ENCODE measurements around the gene ARHGEF6. TPM values are rescaled to one million over a fixed set of nuclear protein-coding genes. Genes with fewer than 3 reads are reported as not detected.
A peak's percentile ranks its signal among the peaks of the same experiment; 100 is the strongest.

Gene ARHGEF6
- total RNA-seq, 1 experiment from 2014 or later: 5.1 TPM

DNA sequence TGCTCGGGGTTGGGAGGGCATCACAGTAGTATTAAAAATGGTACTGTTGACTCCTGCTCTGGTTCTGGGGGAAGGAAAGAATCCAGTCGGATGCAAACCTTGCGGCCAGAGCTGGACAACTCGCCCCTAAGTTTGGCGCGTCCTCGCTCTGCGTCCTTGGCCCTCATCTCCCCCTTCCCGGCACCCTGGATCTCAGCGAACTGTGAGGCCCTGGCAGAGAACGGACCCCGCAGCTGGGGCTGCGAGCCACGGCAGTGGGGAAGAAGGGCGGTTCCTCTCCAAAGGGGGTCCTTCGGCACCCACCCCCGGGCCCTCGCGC lies 14.0 kb downstream of the ARHGEF6 start:
- no peak for TF ChIP-seq ZNF423 (CRISPR knock-in tag; IDR thresholded peaks at IDR 0.05)
- TF ChIP-seq EMX1 (CRISPR knock-in tag; IDR thresholded peaks at IDR 0.05): no peak
- TF ChIP-seq, protein P1, sequence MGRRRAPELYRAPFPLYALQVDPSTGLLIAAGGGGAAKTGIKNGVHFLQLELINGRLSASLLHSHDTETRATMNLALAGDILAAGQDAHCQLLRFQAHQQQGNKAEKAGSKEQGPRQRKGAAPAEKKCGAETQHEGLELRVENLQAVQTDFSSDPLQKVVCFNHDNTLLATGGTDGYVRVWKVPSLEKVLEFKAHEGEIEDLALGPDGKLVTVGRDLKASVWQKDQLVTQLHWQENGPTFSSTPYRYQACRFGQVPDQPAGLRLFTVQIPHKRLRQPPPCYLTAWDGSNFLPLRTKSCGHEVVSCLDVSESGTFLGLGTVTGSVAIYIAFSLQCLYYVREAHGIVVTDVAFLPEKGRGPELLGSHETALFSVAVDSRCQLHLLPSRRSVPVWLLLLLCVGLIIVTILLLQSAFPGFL (CRISPR knock-in tag; IDR thresholded peaks at IDR 0.05; ENCODE audit: borderline replicate concordance): no peak
- no peak for TF ChIP-seq ZBTB21 (CRISPR knock-in tag; IDR thresholded peaks at IDR 0.05; ENCODE audit: borderline replicate concordance)
- TF ChIP-seq JAZF1 (CRISPR knock-in tag; IDR thresholded peaks at IDR 0.05): no peak
- TF ChIP-seq JUN (CRISPR knock-in tag; IDR thresholded peaks at IDR 0.05): no peak
- TF ChIP-seq NR1H2 (CRISPR knock-in tag; IDR thresholded peaks at IDR 0.05): no peak
- TF ChIP-seq, protein P2, sequence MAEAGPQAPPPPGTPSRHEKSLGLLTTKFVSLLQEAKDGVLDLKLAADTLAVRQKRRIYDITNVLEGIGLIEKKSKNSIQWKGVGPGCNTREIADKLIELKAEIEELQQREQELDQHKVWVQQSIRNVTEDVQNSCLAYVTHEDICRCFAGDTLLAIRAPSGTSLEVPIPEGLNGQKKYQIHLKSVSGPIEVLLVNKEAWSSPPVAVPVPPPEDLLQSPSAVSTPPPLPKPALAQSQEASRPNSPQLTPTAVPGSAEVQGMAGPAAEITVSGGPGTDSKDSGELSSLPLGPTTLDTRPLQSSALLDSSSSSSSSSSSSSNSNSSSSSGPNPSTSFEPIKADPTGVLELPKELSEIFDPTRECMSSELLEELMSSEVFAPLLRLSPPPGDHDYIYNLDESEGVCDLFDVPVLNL (CRISPR knock-in tag; IDR thresholded peaks at IDR 0.05; ENCODE audit: borderline replicate concordance, low read depth): no peak
- TF ChIP-seq, protein P3, sequence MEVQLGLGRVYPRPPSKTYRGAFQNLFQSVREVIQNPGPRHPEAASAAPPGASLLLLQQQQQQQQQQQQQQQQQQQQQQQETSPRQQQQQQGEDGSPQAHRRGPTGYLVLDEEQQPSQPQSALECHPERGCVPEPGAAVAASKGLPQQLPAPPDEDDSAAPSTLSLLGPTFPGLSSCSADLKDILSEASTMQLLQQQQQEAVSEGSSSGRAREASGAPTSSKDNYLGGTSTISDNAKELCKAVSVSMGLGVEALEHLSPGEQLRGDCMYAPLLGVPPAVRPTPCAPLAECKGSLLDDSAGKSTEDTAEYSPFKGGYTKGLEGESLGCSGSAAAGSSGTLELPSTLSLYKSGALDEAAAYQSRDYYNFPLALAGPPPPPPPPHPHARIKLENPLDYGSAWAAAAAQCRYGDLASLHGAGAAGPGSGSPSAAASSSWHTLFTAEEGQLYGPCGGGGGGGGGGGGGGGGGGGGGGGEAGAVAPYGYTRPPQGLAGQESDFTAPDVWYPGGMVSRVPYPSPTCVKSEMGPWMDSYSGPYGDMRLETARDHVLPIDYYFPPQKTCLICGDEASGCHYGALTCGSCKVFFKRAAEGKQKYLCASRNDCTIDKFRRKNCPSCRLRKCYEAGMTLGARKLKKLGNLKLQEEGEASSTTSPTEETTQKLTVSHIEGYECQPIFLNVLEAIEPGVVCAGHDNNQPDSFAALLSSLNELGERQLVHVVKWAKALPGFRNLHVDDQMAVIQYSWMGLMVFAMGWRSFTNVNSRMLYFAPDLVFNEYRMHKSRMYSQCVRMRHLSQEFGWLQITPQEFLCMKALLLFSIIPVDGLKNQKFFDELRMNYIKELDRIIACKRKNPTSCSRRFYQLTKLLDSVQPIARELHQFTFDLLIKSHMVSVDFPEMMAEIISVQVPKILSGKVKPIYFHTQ (CRISPR knock-in tag; IDR thresholded peaks at IDR 0.05): no peak
- no peak for TF ChIP-seq ELF4 (CRISPR knock-in tag; IDR thresholded peaks at IDR 0.05; ENCODE audit: low read depth)
- TF ChIP-seq, protein P4, sequence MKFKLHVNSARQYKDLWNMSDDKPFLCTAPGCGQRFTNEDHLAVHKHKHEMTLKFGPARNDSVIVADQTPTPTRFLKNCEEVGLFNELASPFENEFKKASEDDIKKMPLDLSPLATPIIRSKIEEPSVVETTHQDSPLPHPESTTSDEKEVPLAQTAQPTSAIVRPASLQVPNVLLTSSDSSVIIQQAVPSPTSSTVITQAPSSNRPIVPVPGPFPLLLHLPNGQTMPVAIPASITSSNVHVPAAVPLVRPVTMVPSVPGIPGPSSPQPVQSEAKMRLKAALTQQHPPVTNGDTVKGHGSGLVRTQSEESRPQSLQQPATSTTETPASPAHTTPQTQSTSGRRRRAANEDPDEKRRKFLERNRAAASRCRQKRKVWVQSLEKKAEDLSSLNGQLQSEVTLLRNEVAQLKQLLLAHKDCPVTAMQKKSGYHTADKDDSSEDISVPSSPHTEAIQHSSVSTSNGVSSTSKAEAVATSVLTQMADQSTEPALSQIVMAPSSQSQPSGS (CRISPR knock-in tag; IDR thresholded peaks at IDR 0.05; ENCODE audit: borderline replicate concordance, low read depth): no peak
- TF ChIP-seq, protein P5, sequence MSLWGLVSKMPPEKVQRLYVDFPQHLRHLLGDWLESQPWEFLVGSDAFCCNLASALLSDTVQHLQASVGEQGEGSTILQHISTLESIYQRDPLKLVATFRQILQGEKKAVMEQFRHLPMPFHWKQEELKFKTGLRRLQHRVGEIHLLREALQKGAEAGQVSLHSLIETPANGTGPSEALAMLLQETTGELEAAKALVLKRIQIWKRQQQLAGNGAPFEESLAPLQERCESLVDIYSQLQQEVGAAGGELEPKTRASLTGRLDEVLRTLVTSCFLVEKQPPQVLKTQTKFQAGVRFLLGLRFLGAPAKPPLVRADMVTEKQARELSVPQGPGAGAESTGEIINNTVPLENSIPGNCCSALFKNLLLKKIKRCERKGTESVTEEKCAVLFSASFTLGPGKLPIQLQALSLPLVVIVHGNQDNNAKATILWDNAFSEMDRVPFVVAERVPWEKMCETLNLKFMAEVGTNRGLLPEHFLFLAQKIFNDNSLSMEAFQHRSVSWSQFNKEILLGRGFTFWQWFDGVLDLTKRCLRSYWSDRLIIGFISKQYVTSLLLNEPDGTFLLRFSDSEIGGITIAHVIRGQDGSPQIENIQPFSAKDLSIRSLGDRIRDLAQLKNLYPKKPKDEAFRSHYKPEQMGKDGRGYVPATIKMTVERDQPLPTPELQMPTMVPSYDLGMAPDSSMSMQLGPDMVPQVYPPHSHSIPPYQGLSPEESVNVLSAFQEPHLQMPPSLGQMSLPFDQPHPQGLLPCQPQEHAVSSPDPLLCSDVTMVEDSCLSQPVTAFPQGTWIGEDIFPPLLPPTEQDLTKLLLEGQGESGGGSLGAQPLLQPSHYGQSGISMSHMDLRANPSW (CRISPR knock-in tag; conservative IDR thresholded peaks at IDR 0.05; ENCODE audit: low read depth): no peak
- TF ChIP-seq, protein P6, sequence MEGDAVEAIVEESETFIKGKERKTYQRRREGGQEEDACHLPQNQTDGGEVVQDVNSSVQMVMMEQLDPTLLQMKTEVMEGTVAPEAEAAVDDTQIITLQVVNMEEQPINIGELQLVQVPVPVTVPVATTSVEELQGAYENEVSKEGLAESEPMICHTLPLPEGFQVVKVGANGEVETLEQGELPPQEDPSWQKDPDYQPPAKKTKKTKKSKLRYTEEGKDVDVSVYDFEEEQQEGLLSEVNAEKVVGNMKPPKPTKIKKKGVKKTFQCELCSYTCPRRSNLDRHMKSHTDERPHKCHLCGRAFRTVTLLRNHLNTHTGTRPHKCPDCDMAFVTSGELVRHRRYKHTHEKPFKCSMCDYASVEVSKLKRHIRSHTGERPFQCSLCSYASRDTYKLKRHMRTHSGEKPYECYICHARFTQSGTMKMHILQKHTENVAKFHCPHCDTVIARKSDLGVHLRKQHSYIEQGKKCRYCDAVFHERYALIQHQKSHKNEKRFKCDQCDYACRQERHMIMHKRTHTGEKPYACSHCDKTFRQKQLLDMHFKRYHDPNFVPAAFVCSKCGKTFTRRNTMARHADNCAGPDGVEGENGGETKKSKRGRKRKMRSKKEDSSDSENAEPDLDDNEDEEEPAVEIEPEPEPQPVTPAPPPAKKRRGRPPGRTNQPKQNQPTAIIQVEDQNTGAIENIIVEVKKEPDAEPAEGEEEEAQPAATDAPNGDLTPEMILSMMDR (IDR thresholded peaks at IDR 0.05): no peak
- TF ChIP-seq ZNF396 (CRISPR knock-in tag; IDR thresholded peaks at IDR 0.05; ENCODE audit: borderline replicate concordance): no peak
- TF ChIP-seq, protein P7, sequence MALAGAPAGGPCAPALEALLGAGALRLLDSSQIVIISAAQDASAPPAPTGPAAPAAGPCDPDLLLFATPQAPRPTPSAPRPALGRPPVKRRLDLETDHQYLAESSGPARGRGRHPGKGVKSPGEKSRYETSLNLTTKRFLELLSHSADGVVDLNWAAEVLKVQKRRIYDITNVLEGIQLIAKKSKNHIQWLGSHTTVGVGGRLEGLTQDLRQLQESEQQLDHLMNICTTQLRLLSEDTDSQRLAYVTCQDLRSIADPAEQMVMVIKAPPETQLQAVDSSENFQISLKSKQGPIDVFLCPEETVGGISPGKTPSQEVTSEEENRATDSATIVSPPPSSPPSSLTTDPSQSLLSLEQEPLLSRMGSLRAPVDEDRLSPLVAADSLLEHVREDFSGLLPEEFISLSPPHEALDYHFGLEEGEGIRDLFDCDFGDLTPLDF (CRISPR knock-in tag; IDR thresholded peaks at IDR 0.05): no peak
- TF ChIP-seq NR2C2 (CRISPR knock-in tag; IDR thresholded peaks at IDR 0.05): no peak
- TF ChIP-seq, protein P8, sequence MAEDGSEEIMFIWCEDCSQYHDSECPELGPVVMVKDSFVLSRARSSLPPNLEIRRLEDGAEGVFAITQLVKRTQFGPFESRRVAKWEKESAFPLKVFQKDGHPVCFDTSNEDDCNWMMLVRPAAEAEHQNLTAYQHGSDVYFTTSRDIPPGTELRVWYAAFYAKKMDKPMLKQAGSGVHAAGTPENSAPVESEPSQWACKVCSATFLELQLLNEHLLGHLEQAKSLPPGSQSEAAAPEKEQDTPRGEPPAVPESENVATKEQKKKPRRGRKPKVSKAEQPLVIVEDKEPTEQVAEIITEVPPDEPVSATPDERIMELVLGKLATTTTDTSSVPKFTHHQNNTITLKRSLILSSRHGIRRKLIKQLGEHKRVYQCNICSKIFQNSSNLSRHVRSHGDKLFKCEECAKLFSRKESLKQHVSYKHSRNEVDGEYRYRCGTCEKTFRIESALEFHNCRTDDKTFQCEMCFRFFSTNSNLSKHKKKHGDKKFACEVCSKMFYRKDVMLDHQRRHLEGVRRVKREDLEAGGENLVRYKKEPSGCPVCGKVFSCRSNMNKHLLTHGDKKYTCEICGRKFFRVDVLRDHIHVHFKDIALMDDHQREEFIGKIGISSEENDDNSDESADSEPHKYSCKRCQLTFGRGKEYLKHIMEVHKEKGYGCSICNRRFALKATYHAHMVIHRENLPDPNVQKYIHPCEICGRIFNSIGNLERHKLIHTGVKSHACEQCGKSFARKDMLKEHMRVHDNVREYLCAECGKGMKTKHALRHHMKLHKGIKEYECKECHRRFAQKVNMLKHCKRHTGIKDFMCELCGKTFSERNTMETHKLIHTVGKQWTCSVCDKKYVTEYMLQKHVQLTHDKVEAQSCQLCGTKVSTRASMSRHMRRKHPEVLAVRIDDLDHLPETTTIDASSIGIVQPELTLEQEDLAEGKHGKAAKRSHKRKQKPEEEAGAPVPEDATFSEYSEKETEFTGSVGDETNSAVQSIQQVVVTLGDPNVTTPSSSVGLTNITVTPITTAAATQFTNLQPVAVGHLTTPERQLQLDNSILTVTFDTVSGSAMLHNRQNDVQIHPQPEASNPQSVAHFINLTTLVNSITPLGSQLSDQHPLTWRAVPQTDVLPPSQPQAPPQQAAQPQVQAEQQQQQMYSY (CRISPR knock-in tag; IDR thresholded peaks at IDR 0.05): no peak
- no peak for TF ChIP-seq ZNF317 (CRISPR knock-in tag; IDR thresholded peaks at IDR 0.05; ENCODE audit: borderline replicate concordance, low read depth)
- Mint-ChIP-seq H3K4me1 (peaks cover 18% of the 10 kb centered on the region), H3K27ac (no peak overlapping the region), H3K9me3 (peaks cover under 1% of the 10 kb centered on the region; the same call in 1 of the 2 replicates), H3K4me3 (peak overlapping the region; percentile 63), H3K36me3 (no peaks in the 10 kb centered on the region; the same call in 1 of the 2 replicates), H3K27me3 (ENCODE audit: low read depth) (peaks cover 9% of the 10 kb centered on the region)
- ChIA-PET POLR2A (interaction anchor here (0.6 kb wide), 1 partner anchor 963 kb away, joined by 5 read pairs; no protein-coding TSS in a partner anchor), CTCF (interaction anchor here (1.0 to 1.6 kb wide), 3 partner anchors 14 to 117 kb away, joined by 3 to 6 read pairs (median 4); no protein-coding TSS in a partner anchor)
- DNase-seq (ENCODE audit: low spot score) (no peak), ATAC-seq (peak; percentile 8; the same call in 1 of the 2 replicates)

All from WTC11 (cell line).